ENCODE measurements around the gene CIB4.
A peak's percentile ranks its signal among the peaks of the same experiment; 100 is the strongest.

Gene CIB4

DNA sequence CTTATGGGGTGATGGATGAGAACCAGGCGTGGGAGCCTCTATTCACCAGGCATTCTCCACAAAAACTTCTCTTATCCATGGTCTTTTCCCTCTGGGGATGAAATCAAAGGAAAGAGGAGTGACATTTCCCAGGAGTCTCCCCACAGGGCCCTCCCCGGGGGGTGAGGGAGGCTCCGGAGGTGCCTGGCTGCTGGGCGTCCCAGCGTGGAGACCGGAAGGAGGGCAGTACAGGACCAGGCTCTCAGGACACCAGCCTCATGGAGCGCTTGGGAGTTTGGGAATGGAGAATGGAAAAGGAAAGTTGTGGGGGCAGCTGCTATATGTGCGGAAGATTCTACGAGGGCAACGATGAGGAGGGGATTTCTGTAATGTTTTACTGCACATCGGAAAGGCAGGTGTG is 22.1 kb downstream of the CIB4 start:
- DNase-seq (ENCODE audit: low read depth in 2 of 2): no peak
- TF ChIP-seq, protein P1, sequence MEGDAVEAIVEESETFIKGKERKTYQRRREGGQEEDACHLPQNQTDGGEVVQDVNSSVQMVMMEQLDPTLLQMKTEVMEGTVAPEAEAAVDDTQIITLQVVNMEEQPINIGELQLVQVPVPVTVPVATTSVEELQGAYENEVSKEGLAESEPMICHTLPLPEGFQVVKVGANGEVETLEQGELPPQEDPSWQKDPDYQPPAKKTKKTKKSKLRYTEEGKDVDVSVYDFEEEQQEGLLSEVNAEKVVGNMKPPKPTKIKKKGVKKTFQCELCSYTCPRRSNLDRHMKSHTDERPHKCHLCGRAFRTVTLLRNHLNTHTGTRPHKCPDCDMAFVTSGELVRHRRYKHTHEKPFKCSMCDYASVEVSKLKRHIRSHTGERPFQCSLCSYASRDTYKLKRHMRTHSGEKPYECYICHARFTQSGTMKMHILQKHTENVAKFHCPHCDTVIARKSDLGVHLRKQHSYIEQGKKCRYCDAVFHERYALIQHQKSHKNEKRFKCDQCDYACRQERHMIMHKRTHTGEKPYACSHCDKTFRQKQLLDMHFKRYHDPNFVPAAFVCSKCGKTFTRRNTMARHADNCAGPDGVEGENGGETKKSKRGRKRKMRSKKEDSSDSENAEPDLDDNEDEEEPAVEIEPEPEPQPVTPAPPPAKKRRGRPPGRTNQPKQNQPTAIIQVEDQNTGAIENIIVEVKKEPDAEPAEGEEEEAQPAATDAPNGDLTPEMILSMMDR (IDR thresholded peaks at IDR 0.05; ENCODE audit: low read depth, low read length): no peak
- no peak overlapping the region for H3K4me3 ChIP-seq (replicated peaks in 1 of 2; ENCODE audit: low read depth in 2 of 2, low read length in 2 of 2)

DNA sequence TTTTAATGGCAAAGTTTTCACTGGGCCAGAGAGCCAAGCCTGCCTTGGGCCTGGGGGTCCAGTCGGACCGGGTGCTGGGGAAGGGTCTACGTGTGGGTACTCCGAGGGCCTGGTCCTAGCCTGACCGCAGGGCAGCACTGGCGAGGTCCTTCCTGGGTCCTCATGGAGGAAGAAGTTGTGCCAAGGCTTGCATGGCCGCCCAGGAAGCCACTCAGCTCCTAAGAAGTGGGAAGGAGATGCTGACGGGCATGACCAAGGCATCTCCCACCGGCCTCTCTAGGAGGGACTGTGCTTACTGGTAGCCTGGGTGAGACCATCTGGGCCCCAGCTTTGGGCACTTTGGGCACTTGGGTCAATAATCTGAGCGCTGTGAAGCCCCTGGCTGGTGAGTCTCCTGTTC is 22.6 kb downstream of the CIB4 start:
- DNase-seq (ENCODE audit: low read depth in 2 of 2): no peak
- TF ChIP-seq, protein P1 (IDR thresholded peaks at IDR 0.05; ENCODE audit: low read depth, low read length): no peak

DNA sequence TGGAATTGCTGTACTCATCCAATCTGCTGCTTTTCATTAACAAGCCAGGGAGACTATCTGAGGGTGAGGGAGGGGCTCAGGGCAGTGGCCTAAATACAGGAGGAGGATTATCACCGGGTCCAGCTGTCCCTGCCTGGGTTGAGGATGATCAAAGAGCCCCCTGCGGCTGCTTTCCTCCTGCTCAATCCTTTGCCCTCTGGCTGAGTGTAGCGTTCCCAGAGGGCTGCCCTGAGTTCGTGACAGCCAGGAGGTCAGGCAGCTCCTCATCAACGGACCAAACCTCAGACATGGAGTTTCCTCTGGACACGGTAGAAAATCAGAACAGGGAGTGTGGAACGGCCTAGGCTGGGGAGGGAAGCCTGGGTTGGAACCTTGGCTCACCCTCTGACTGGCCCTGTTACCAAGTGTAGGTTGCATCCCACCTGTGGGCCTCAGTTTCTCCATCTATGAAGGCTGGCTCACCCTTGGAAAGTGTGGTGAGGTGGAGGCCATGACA is 23.5 kb downstream of the CIB4 start:
- H3K4me3 ChIP-seq (replicated peaks in 1 of 2; ENCODE audit: low read depth in 2 of 2, low read length in 2 of 2): no peak overlapping the region
- TF ChIP-seq, protein P1 (IDR thresholded peaks at IDR 0.05; ENCODE audit: low read depth, low read length): no peak
- no peak for DNase-seq (ENCODE audit: low read depth in 2 of 2)

More for the DNA sequence above, 22.6 kb downstream of the CIB4 start:
- H3K4me3 ChIP-seq (replicated peaks in 1 of 2; ENCODE audit: low read depth in 2 of 2, low read length in 2 of 2): no peak overlapping the region

DNA sequence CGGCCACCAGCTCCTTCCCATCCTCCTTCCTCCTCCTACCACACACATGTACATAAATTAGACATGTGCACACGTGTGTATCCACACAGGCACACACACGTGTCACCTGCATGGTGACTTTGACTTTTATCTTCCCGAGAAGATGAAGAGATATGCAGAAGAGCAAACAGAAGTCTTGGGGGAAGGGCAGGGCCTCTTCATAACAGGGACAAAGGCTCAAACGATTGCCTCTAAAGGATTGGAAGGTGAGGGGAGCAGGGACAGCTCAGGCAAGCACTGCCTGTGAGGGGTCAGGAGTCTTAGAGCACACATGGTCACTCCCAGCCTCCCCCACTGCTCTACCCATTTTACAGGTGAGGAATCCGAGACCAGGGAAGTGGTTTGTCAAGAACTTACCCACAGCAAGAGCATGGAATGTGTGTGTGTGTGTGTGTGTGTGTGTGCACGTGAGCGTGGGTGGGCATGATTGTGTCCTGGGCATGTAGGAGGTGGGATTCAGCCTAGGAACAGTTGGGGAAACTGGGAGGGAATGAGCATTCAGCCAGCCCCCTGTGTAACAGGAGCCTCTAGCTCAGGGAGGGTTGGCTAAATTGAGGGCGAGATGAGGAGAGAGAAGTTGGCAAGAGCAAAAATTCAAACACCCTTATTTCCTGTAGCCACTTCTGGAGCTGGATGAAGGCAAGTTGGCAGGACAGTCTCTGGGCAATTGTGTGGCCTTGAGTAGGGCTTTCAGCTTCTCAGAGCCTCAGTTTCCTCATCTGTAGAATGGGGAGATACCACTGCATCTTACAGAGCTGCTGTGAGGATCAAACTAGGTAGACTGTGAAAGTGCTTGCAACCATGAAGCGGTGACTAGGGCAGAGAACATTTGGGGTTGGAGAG is 24.2 kb downstream of the CIB4 start:
- DNase-seq (ENCODE audit: low read depth in 2 of 2): no peak
- TF ChIP-seq, protein P1 (IDR thresholded peaks at IDR 0.05; ENCODE audit: low read depth, low read length): no peak
- H3K4me3 ChIP-seq (replicated peaks in 1 of 2; ENCODE audit: low read depth in 2 of 2, low read length in 2 of 2): no peak overlapping the region

DNA sequence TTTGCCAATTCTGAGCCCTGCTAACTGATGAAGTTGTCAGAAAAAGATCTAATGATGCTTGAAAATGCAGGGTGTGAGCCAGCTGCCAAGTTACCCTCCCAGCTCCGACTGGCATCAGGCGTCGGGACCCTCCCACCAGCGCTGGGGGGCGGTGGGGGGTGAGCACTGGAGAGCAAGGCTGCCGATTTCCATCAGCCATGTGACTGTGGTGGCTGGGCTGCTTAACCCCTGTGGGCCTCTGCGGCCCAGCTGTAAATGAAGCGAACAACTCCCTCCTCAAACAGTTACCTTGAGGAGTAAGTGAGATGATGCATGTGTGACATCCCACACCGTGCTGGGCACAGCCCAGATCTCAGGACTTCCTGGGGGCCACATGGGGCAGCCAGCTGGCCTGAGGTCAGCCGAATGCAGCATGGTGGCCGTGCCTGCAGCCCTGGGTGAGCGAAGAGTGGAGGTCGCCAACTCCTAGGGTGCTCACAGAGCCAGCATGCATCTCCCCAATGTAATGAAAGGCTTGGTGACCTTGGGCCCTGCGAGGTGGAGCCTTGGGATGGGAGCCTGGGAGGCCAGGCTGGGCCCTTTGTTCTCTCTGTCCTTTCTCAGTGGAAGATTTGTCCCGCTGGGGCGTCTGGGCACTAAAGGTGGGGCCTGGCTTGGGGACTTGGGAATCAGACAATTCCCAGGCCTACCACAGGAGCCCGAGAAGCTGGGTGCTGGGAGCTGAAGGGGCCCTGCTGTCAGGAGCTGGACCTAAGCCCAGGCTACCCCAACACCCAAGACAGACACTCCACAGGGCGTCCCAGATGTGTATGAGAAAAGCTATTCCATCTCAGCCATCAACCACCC is 25.1 kb downstream of the CIB4 start:
- H3K4me3 ChIP-seq (replicated peaks in 1 of 2; ENCODE audit: low read depth in 2 of 2, low read length in 2 of 2): no peak overlapping the region
- TF ChIP-seq, protein P1 (IDR thresholded peaks at IDR 0.05; ENCODE audit: low read depth, low read length): no peak
- DNase-seq (ENCODE audit: low read depth in 2 of 2): no peak

DNA sequence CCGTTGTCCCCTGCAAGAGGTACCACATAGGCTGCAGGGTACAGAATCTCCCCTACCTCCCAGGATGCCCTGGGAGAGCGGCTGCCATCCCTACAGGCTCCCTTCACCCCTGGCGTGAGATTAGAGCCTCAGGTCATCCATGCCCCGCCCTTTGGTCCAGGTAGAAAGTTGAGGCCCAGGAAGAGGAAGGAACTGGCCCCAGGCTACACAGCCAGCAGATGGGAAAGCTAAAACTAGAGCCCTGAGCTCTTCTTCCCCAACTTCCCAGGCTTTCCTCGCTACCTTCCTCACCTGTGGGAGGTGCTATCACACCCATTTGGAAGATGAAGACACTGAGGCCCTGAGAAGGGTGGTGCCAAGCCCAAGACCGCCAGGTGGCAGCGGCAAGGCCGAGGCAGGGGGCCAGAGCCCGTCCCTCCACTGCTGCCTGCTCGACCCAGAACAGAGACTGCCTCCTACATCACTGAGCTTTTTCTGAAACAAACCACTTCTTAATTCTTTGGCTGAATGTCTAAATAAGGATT is 25.8 kb downstream of the CIB4 start:
- DNase-seq (ENCODE audit: low read depth in 2 of 2): peak in 1 of 2 donors; percentile 7
- TF ChIP-seq, protein P1 (IDR thresholded peaks at IDR 0.05; ENCODE audit: low read depth, low read length): no peak
- no peak overlapping the region for H3K4me3 ChIP-seq (replicated peaks in 1 of 2; ENCODE audit: low read depth in 2 of 2, low read length in 2 of 2)
